Endothelial cell (in vitro differentiated cells): ENCODE data around the gene SYNGR2. TPM values are rescaled to one million over a fixed set of nuclear protein-coding genes. Genes with fewer than 3 reads are reported as not detected.

ENCODE experiments used
- DNase-seq: peaks from one replicate; pipeline ENCODE4 v3.0.0; 2021; ENCODE audit warnings: low spot score
- H3K27ac Mint-ChIP-seq: one replicate; pipeline ENCODE4 v1.8.0; 2021; ENCODE audit warnings: mixed read lengths, inconsistent platforms; ENCODE audit not compliant: unreplicated experiment
- H3K27me3 Mint-ChIP-seq: one replicate; pipeline ENCODE4 v1.8.0; 2021; ENCODE audit warnings: mild to moderate bottlenecking, moderate library complexity, mixed read lengths, inconsistent platforms; ENCODE audit not compliant: unreplicated experiment
- H3K36me3 Mint-ChIP-seq: one replicate; pipeline ENCODE4 v1.8.0; 2021; ENCODE audit warnings: mild to moderate bottlenecking, low read depth, mixed read lengths, inconsistent platforms; ENCODE audit not compliant: unreplicated experiment
- H3K4me1 Mint-ChIP-seq: one replicate; pipeline ENCODE4 v1.8.0; 2021; ENCODE audit warnings: mild to moderate bottlenecking, mixed read lengths, inconsistent platforms; ENCODE audit not compliant: unreplicated experiment
- H3K4me3 Mint-ChIP-seq: one replicate; pipeline ENCODE4 v1.8.0; 2021; ENCODE audit warnings: mild to moderate bottlenecking, mixed read lengths, inconsistent platforms; ENCODE audit not compliant: unreplicated experiment
- H3K9me3 Mint-ChIP-seq: one replicate; pipeline ENCODE4 v1.8.0; 2021; ENCODE audit warnings: mixed read lengths, inconsistent platforms; ENCODE audit not compliant: unreplicated experiment
- total RNA-seq: library from RNA; stranded (reverse); fragmentation: NEBNext Ultra II Directional; extraction: Animal tissue kit (Norgen Biotek cat#: 25700); gene quantifications from one replicate; pipeline ENCODE4 v1.2.1, GENCODE V29; 2021; ENCODE audit not compliant: unreplicated experiment
- TF ChIP-seq, protein P1 (sequence below): fragments of 200-600 bp; sonication (generic); IDR thresholded peaks from one replicate; pipeline ENCODE4 v1.5.0; 2021; ENCODE audit warnings: antibody characterized with exemption; ENCODE audit not compliant: unreplicated experiment

Gene SYNGR2
- total RNA-seq, 1 donor from 2014 or later = 72.6 TPM

DNA sequence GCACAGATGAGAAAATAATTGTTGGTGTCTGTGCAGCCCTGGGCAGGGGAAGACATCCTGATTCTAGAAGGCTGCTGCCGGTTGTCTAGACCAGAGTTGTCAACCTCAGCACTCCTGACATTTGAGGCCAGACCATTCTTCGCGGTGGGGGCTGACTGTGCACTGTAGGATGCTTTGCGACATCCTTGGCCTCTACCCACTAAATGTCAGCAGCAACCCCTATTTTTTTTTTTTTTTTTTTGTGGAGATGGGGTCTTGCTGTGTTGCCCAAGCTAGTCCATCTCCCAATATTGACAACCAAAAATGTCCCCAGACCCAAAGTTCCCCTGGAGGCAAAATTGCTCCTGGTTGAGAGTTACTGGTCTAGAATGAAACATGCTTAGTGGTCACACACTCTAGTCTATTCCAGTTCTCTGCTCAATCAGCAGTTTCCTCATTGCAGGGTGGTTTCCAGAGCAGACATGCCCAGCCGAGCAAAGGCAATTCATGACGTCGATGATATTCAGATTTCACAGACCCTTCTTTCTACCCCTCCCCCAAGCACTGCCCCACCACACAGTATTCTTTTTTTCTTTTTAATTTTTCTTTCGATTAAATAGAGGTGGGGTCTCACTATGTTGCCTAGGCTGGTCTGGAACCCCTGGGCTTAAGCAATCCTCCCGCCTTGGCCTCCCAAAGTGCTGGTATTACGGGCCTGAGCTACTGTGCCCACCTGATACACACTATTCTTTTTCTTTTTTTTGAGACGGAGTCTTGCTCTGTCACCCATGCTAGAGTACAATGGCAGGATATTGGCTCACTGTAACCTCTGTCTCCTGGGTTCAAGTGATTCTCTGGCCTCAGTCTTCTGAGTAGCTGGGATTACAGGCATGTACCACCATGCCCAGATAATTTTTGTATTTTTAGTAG, 13.2 kb upstream of the SYNGR2 start:
- peaks cover 3% of the 10 kb centered on the region for H3K36me3 Mint-ChIP-seq
- no peak overlapping the region for H3K4me3 Mint-ChIP-seq

DNA sequence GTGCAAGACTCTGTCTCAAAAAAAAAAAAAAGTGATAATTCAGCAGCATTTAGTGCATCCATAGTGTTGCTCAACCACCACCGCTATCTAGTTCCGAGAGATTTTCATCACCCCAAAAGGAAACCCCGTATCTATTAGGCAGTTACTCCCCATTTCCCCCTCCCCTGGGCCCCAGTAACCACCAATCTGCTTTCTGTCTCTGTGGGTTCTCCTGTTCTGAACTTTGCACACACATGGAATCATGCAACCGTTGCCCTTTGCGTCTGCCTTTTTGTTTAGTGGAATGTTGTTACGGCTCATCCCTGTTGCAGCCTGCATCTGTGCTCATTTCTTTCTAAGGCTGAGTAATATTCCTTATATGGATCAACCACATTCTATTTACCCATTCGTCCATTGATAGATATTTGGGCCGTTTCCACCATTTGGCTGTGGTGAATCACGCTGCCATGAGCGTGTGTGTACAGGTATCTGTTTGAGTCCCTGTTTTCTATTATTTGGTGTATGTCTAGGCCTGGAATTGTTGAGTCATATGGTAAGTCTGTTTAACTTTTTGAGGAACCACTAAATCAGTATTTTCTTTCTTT, 8.7 kb upstream of the SYNGR2 start:
- Mint-ChIP-seq H3K4me1 (peaks cover 7% of the 10 kb centered on the region), H3K4me3 (no peak overlapping the region), H3K36me3 (peaks cover 3% of the 10 kb centered on the region), H3K9me3 (no peaks in the 10 kb centered on the region), H3K27ac (no peak overlapping the region), H3K27me3 (peaks cover 6% of the 10 kb centered on the region)
- no peak for DNase-seq
- TF ChIP-seq, protein P1, sequence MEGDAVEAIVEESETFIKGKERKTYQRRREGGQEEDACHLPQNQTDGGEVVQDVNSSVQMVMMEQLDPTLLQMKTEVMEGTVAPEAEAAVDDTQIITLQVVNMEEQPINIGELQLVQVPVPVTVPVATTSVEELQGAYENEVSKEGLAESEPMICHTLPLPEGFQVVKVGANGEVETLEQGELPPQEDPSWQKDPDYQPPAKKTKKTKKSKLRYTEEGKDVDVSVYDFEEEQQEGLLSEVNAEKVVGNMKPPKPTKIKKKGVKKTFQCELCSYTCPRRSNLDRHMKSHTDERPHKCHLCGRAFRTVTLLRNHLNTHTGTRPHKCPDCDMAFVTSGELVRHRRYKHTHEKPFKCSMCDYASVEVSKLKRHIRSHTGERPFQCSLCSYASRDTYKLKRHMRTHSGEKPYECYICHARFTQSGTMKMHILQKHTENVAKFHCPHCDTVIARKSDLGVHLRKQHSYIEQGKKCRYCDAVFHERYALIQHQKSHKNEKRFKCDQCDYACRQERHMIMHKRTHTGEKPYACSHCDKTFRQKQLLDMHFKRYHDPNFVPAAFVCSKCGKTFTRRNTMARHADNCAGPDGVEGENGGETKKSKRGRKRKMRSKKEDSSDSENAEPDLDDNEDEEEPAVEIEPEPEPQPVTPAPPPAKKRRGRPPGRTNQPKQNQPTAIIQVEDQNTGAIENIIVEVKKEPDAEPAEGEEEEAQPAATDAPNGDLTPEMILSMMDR = no peak

More for the DNA sequence above, 13.2 kb upstream of the SYNGR2 start:
- Mint-ChIP-seq H3K27me3 (peaks cover 8% of the 10 kb centered on the region), H3K9me3 (no peaks in the 10 kb centered on the region), H3K27ac (peak overlapping the region; percentile 74), H3K4me1 (peaks cover 20% of the 10 kb centered on the region)
- TF ChIP-seq, protein P1 = no peak
- no peak for DNase-seq

DNA sequence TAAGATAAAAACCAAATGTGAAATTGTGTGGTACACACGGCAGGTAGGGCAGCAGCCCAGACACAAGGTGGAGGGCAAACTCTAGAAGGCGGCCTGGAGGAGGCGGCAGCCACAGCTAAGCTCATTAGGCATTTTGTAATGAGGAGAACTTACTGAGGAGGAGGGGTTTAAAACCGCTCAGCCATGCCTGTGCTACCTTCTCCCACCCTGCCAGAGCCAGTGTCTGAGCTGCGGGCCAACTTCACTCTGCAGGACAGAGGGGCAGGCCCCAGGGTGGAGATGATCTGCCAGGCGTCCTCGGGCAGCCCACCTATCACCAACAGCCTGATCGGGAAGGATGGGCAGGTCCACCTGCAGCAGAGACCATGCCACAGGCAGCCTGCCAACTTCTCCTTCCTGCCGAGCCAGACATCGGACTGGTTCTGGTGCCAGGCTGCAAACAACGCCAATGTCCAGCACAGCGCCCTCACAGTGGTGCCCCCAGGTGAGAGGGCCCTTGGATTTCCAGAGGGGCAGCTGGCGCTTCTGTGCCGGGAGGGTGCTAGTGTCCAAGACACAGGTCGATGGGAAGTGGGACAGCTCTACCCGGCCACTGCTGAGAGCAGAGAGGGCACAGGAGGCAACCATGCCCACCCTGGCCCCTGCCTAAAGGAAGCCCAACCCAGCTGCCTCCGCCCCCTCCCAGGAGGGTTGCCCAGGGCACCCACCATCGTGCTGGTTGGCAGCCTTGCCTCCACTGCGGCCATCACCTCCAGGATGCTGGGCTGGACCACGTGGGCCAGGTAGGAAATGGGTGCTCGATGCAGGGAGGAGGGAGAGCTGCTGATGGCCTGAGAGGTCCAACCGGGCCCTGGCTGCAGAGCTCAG, 4.3 kb upstream of the SYNGR2 start:
- TF ChIP-seq, protein P1 = no peak
- no peak for DNase-seq
- Mint-ChIP-seq H3K27me3 (peaks cover 8% of the 10 kb centered on the region), H3K4me1 (no peaks in the 10 kb centered on the region), H3K27ac (no peak overlapping the region), H3K4me3 (no peak overlapping the region), H3K36me3 (peaks cover 3% of the 10 kb centered on the region), H3K9me3 (no peaks in the 10 kb centered on the region)

DNA sequence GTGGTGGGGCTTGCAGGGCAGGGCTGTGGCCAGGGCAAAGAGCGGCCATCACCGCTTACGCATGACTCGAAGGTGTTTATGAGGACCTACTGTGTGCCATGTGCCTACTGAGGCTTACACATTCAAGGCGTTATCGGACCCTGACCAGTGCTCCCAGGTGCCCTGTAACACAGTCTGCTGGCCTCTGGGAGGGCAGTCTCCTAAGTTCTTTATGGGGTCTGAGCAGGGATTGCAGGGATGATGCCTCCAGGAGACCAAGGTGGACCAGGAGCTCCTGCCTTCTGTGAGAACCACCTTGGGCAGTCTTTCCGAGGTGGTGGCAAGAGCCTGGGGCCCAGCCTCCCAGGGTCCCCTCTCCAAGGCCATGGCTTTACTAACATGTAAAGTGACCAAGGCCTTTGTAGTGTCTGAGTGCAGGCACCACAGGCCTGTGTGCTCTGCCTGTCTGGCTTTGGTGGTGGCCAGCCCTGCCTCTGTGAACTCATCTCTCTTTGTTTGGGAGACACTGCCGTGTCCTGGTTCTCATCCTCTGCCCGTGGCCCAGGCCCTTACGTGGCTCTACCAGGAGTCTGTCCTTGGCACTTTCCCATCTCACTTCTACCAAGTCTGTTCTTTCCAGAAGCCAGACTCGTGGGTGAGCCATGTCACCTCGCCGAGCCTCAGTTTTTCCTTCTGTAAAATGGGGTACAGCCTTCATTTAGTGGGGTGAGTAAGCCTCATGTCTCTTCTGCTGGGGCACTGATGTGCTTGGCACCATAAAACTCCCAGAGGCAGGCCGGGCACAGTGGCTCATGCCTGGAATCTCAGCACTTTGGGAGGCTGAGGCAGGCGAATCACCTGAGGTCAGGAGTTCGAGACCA, 3.4 kb upstream of the SYNGR2 start:
- no peak for DNase-seq
- H3K9me3 Mint-ChIP-seq = no peaks in the 10 kb centered on the region

More for the DNA sequence above, 3.4 kb upstream of the SYNGR2 start:
- no peak overlapping the region for H3K27ac Mint-ChIP-seq
- TF ChIP-seq, protein P1 = no peak
- peaks cover under 1% of the 10 kb centered on the region for H3K36me3 Mint-ChIP-seq
- H3K4me3 Mint-ChIP-seq = no peak overlapping the region
- no peaks in the 10 kb centered on the region for H3K4me1 Mint-ChIP-seq
- peaks cover 8% of the 10 kb centered on the region for H3K27me3 Mint-ChIP-seq
